ENCODE results near the gene PPP6R1. TPM values are rescaled to one million over a fixed set of nuclear protein-coding genes. Genes with fewer than 3 reads are reported as not detected.

Gene PPP6R1
- total RNA-seq, 2 donors from 2014 or later, result 74.8 to 79.9 TPM

DNA sequence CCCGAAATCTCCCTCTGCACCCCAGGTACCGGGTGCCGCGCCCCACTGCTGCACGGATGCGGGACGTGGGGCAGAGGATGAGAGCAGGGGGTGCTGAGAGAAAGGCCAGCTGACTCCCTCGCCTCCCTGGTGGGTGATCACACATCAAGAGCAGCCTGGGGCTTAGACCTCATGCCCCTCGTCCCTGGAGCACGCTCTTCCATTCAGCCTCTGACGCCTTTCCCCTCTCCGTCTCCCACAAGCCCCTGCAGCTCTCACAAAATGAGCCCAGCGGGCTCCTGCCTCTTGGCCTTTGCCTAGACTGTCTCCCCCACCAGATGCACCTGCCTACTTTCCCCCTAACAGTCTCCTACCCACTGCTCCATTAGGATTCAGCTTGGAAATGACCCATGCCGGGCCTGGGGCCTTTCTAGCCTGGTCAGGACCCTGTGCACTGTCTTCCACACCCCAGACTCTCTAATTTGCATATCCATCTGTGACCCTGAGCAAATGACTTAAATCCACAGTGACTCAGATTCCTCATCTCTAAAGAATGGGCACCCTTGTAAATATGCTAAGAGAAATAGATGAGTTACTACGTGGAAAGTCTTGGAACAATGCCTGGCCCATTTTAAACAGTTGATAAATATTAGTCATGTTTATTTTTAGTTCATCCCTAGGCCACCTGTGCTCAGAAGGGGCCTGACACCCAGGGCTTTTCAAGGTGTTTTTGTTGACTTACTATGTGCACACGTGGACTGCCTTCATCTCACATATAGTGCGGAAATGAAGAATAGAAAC, 48.9 kb downstream of the PPP6R1 start:
- Histone ChIP-seq H3K27me3 (ENCODE audit: control insufficient read depth, insufficient read depth, low read length, poor library complexity, severe bottlenecking) (no peaks in the 10 kb centered on the region), H3K36me3 (ENCODE audit: control insufficient read depth, insufficient read depth, low read length) (no peaks in the 10 kb centered on the region), H3K9ac (ENCODE audit: extremely low read depth, low read length, poor library complexity, severe bottlenecking) (no peak overlapping the region), H3K4me1 (ENCODE audit: control insufficient read depth, insufficient read depth, low read length) (no peaks in the 10 kb centered on the region), H3K9me3 (ENCODE audit: control insufficient read depth, low read length) (peaks cover 8% of the 10 kb centered on the region), H3K27ac (ENCODE audit: low read depth, low read length) (peak overlapping the region; percentile 49), H3K4me3 (ENCODE audit: low read length) (no peak overlapping the region)
- no peak for DNase-seq
- TF ChIP-seq, protein P1, sequence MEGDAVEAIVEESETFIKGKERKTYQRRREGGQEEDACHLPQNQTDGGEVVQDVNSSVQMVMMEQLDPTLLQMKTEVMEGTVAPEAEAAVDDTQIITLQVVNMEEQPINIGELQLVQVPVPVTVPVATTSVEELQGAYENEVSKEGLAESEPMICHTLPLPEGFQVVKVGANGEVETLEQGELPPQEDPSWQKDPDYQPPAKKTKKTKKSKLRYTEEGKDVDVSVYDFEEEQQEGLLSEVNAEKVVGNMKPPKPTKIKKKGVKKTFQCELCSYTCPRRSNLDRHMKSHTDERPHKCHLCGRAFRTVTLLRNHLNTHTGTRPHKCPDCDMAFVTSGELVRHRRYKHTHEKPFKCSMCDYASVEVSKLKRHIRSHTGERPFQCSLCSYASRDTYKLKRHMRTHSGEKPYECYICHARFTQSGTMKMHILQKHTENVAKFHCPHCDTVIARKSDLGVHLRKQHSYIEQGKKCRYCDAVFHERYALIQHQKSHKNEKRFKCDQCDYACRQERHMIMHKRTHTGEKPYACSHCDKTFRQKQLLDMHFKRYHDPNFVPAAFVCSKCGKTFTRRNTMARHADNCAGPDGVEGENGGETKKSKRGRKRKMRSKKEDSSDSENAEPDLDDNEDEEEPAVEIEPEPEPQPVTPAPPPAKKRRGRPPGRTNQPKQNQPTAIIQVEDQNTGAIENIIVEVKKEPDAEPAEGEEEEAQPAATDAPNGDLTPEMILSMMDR (conservative IDR thresholded peaks at IDR 0.05), result no peak
- 70 to 76% methylated on average over 6 to 17 of the region's 17 CpGs for WGBS, 2 experiments (ENCODE audit: insufficient coverage in 1 of 2, insufficient read length in 1 of 2)
- peaks cover 3% of the 10 kb centered on the region for H3K4me1 Mint-ChIP-seq
- H3K4me3 Mint-ChIP-seq, result no peak overlapping the region
- H3K36me3 Mint-ChIP-seq (ENCODE audit: low read depth), result no peaks in the 10 kb centered on the region
- H3K27ac Mint-ChIP-seq, result no peak overlapping the region
- peaks cover 32% of the 10 kb centered on the region for H3K9me3 Mint-ChIP-seq
- peaks cover 46% of the 10 kb centered on the region for H3K27me3 Mint-ChIP-seq (ENCODE audit: insufficient read depth)

DNA sequence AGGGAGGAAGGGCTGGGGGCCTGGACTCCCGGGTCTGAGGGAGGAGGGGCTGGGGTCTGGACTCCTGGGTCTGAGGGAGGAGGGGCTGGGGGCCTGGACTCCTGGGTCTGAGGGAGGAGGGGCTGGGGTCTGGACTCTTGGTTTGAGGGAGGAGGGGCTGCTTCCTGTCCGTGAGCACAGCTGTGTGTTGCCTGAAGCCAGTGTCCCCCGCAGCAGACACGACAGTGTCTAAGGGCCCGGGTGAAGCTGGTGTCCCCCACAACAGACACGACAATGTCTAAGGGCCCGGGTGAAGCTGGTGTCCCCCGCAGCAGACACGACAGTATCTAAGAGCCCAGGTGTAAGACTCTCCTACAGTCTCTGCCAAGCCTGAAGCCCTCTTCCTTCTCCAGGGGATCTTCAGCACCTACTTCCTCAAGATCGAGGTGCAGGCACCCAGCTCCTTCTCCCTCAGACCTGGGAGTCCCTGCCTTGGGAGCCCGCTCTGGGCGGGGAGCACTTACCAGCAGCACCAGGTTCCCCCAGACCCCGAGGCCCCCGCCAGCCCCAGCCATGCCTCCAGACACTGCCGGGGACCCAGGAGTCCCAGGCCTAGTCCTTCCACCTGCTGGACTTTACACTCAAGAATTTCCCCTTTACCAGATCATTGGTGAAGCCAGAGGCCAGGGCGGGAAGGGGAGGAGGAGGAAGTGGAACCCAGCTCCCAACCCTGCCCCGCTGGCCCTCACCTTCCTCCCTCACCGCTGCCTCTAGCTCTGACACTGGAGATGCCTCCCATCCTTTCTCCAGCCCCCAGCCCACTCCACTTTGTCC, 49.7 kb downstream of the PPP6R1 start, which contains the start of gene PTPRH:
Gene PTPRH, minus strand, starts transcription at position 622 of the 813 bp plus-strand sequence. Its CDS starts 68 bp downstream, at position 554.
- Histone ChIP-seq H3K9me3 (ENCODE audit: control insufficient read depth, low read length) (peaks cover 8% of the 10 kb centered on the region), H3K4me1 (ENCODE audit: control insufficient read depth, insufficient read depth, low read length) (no peaks in the 10 kb centered on the region), H3K9ac (ENCODE audit: extremely low read depth, low read length, poor library complexity, severe bottlenecking) (no peak within 1 kb of the TSS), H3K27ac (ENCODE audit: low read depth, low read length) (peak within 1 kb of the TSS; percentile 49), H3K4me3 (ENCODE audit: low read length) (no peak within 1 kb of the TSS), H3K27me3 (ENCODE audit: control insufficient read depth, insufficient read depth, low read length, poor library complexity, severe bottlenecking) (no peaks in the 10 kb centered on the region), H3K36me3 (ENCODE audit: control insufficient read depth, insufficient read depth, low read length) (no peaks in the 10 kb centered on the region)
- H3K27ac Mint-ChIP-seq, result no peak within 1 kb of the TSS
- peaks cover 47% of the 10 kb centered on the region for H3K27me3 Mint-ChIP-seq (ENCODE audit: insufficient read depth)
- H3K9me3 Mint-ChIP-seq, result peaks cover 26% of the 10 kb centered on the region
- H3K36me3 Mint-ChIP-seq (ENCODE audit: low read depth), result no peaks in the 10 kb centered on the region
- TF ChIP-seq, protein P1 (conservative IDR thresholded peaks at IDR 0.05), result no peak
- DNase-seq, result no peak
- H3K4me3 Mint-ChIP-seq, result no peak within 1 kb of the TSS
- H3K4me1 Mint-ChIP-seq, result peaks cover 3% of the 10 kb centered on the region
- 78 to 81% methylated on average over 8 to 16 of the region's 18 CpGs for WGBS, 2 experiments (ENCODE audit: insufficient coverage in 1 of 2, insufficient read length in 1 of 2)

DNA sequence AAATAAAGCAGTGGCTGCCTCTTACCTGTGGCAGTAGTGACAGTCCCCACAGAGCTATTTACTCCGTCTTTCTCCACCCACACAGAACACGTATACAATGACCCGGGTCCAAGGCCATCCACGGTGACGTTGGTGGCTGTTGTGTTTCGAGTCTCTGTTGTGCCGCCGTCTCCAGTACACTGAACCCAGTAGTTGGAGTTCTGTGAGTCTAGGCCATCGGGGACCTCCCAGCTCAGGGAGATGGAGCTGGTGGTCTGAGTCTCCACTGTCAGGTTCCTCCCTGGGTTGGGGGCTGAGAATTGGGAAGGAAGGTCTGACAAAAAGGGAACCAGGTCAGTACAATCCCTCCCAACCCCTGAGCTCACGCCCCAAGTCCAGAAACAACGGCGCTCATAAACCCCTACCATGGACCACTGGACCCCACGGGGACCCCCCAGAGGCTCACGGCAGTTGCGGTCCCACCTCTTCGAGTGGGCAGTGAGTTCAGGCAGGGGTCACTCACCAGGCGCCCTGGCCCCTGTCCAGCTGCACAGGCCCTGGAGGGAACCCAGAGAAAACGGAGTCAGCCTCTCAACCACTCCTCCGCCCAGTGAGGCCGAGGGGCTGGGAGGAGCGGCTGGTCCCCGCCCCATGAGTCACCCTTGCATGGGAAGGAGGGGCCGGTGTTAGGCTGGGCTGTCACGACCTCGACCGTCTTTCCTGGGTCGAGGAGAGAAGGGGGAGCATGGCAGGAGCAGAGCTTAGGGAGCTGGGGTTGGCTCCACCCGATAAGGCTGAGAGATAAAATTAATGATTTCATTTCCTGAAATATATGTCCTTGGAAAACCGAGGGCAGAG, 51.9 kb downstream of the PPP6R1 start:
- peak; percentile 92 for DNase-seq
- H3K36me3 Mint-ChIP-seq (ENCODE audit: low read depth), result no peaks in the 10 kb centered on the region
- peaks cover 42% of the 10 kb centered on the region for H3K27me3 Mint-ChIP-seq (ENCODE audit: insufficient read depth)
- H3K4me3 Mint-ChIP-seq, result no peak overlapping the region
- no peaks in the 10 kb centered on the region for H3K36me3 ChIP-seq (ENCODE audit: control insufficient read depth, insufficient read depth, low read length)
- H3K9me3 Mint-ChIP-seq, result peaks cover 4% of the 10 kb centered on the region
- H3K9me3 ChIP-seq (ENCODE audit: control insufficient read depth, low read length), result no peaks in the 10 kb centered on the region
- no peak overlapping the region for H3K27ac Mint-ChIP-seq
- TF ChIP-seq, protein P1 (conservative IDR thresholded peaks at IDR 0.05), result no peak
- no peak overlapping the region for H3K9ac ChIP-seq (ENCODE audit: extremely low read depth, low read length, poor library complexity, severe bottlenecking)
- H3K4me1 ChIP-seq (ENCODE audit: control insufficient read depth, insufficient read depth, low read length), result no peaks in the 10 kb centered on the region
- 45 to 60% methylated on average over 15 to 29 of the region's 29 CpGs for WGBS, 2 experiments (ENCODE audit: insufficient coverage in 1 of 2, insufficient read length in 1 of 2)
- H3K4me3 ChIP-seq (ENCODE audit: low read length), result no peak overlapping the region
- peaks cover 3% of the 10 kb centered on the region for H3K4me1 Mint-ChIP-seq
- no peaks in the 10 kb centered on the region for H3K27me3 ChIP-seq (ENCODE audit: control insufficient read depth, insufficient read depth, low read length, poor library complexity, severe bottlenecking)
- H3K27ac ChIP-seq (ENCODE audit: low read depth, low read length), result no peak overlapping the region
